Activated naive CD8-positive, alpha-beta T cell treated with anti-CD3 and anti-CD28 coated beads for 36 hours (primary cell): Measurements from ENCODE around the gene CAMTA1. TPM values are rescaled to one million over a fixed set of nuclear protein-coding genes. Genes with fewer than 3 reads are reported as not detected.
"Not testable (repeated sequence)": the region's sequence is repeated elsewhere in the genome, so short reads cannot be mapped to it uniquely, and the experiment has no call there.

ENCODE experiments used
- DNase-seq: peaks from one replicate; pipeline ENCODE4 v3.0.0; 2021
- H3K27ac Mint-ChIP-seq: one replicate; pipeline ENCODE4 v1.8.0; 2022; ENCODE audit warnings: mild to moderate bottlenecking, moderate library complexity, mixed read lengths
- H3K27me3 Mint-ChIP-seq: one replicate; pipeline ENCODE4 v1.8.0; 2022; ENCODE audit warnings: mild to moderate bottlenecking, mixed read lengths
- H3K36me3 Mint-ChIP-seq: one replicate; pipeline ENCODE4 v1.8.0; 2021; ENCODE audit warnings: mild to moderate bottlenecking, mixed read lengths
- H3K4me1 Mint-ChIP-seq: one replicate; pipeline ENCODE4 v1.8.0; 2021; ENCODE audit warnings: mixed read lengths
- H3K4me3 Mint-ChIP-seq: one replicate; pipeline ENCODE4 v1.8.0; 2022; ENCODE audit warnings: mild to moderate bottlenecking, moderate library complexity, mixed read lengths
- H3K9me3 Mint-ChIP-seq: one replicate; pipeline ENCODE4 v1.8.0; 2022; ENCODE audit warnings: mixed read lengths
- total RNA-seq, 2 experiments: library from RNA; stranded (reverse); gene quantifications; one replicate each; pipeline ENCODE4 v1.2.3, GENCODE V29; 2021

CAMTA1 gene
- total RNA-seq, 2 experiments from 2014 or later = 70.4 to 71.4 TPM

DNA sequence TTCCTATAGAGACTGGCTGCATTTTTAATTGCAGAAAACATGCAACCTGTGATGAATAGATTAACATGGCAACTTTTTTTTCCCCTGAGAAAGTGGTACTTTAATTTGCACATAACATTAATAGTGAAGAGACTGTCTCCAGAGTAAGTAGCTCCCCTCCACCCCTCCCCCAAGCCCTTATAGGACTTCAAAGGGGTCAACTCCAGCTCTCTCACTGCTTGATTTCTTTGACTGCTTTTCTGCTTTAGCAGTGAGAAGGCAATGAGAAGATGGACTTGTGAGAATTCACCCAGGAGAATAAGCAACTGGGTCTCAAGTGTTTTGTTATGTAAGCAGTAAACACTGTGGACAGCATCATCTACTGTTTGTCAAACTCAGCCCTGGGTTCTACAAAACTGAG lies 355.0 kb downstream of the CAMTA1 start:
- H3K36me3 Mint-ChIP-seq = no peaks in the 10 kb centered on the region
- no peak overlapping the region for H3K27ac Mint-ChIP-seq
- H3K4me3 Mint-ChIP-seq = no peak overlapping the region
- DNase-seq = no peak
- no peaks in the 10 kb centered on the region for H3K4me1 Mint-ChIP-seq
- no peaks in the 10 kb centered on the region for H3K9me3 Mint-ChIP-seq
- H3K27me3 Mint-ChIP-seq = peaks cover 15% of the 10 kb centered on the region

DNA sequence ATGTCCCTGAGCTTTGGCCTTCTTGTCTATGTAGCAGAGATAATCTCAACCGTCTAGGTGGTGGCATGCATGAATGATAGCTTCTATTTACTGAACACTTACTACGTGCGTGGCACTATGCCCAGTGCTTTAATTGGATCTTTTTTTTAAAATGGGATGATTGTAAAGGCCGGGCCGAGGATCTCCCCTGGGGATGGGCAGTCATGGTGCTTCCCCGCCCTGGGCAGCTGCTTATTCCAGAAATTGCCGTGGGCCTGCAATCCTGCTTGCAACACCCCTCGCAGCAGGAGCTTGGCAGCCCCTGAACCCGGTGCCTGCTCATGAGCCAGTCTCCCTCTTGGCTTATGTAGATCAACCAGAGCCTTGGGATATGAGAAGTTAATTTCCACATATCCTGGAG lies 360.7 kb downstream of the CAMTA1 start:
- DNase-seq = no peak
- Mint-ChIP-seq H3K27me3 (no peaks in the 10 kb centered on the region), H3K4me1 (no peaks in the 10 kb centered on the region), H3K36me3 (no peaks in the 10 kb centered on the region), H3K9me3 (no peaks in the 10 kb centered on the region), H3K27ac (no peak overlapping the region), H3K4me3 (no peak overlapping the region)

- no peaks in the 10 kb centered on the region for H3K27me3 Mint-ChIP-seq
- no peaks in the 10 kb centered on the region for H3K4me1 Mint-ChIP-seq
- H3K36me3 Mint-ChIP-seq = no peaks in the 10 kb centered on the region
Measured at GRCh38 chr1:7146710-7147109, 361.5 kb downstream of the CAMTA1 start.

GRCh38 chr1:7147581-7148282 lies 362.5 kb downstream of the CAMTA1 start:
- not testable (repeated sequence) for DNase-seq, H3K9me3 Mint-ChIP-seq, H3K27ac Mint-ChIP-seq, H3K27me3 Mint-ChIP-seq, H3K4me3 Mint-ChIP-seq, H3K4me1 Mint-ChIP-seq, H3K36me3 Mint-ChIP-seq

More at GRCh38 chr1:7146710-7147109, 361.5 kb downstream of the CAMTA1 start:
- Mint-ChIP-seq H3K27ac (no peak overlapping the region), H3K4me3 (no peak overlapping the region), H3K9me3 (no peaks in the 10 kb centered on the region)
- DNase-seq = no peak

- Mint-ChIP-seq H3K4me1 (no peaks in the 10 kb centered on the region), H3K27ac (no peak overlapping the region), H3K9me3 (no peaks in the 10 kb centered on the region), H3K36me3 (no peaks in the 10 kb centered on the region), H3K4me3 (no peak overlapping the region), H3K27me3 (peaks cover 4% of the 10 kb centered on the region)
- no peak for DNase-seq
Measured at GRCh38 chr1:7149080-7149838, 364.0 kb downstream of the CAMTA1 start.

GRCh38 chr1:7150724-7151280 lies 365.5 kb downstream of the CAMTA1 start:
- no peak overlapping the region for H3K27ac Mint-ChIP-seq
- no peaks in the 10 kb centered on the region for H3K4me1 Mint-ChIP-seq
- peaks cover 4% of the 10 kb centered on the region for H3K27me3 Mint-ChIP-seq
- DNase-seq = no peak
- H3K4me3 Mint-ChIP-seq = no peak overlapping the region
- no peaks in the 10 kb centered on the region for H3K9me3 Mint-ChIP-seq
- no peaks in the 10 kb centered on the region for H3K36me3 Mint-ChIP-seq

DNA sequence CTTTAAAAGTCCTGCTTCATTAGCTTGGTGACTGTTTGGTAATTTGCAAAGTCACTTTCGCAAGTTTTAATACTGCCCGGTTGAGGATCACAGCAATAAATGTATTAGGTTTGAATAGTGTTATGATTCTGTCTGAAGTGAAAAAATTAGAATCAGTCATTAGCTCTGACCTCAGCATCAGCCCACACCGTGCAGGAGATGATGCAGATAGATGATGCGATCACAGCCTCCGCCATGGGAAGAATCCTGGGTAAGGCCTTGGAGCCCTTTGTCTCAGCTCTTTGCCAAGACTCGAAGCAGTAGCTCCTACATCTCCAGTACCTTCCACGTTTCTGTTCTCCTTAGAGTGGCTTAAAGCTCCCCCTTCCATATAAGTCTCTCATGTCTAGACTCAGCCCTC lies 366.7 kb downstream of the CAMTA1 start:
- H3K27me3 Mint-ChIP-seq = peaks cover 4% of the 10 kb centered on the region
- no peak overlapping the region for H3K27ac Mint-ChIP-seq
- H3K36me3 Mint-ChIP-seq = no peaks in the 10 kb centered on the region
- no peak overlapping the region for H3K4me3 Mint-ChIP-seq
- DNase-seq = no peak
- no peaks in the 10 kb centered on the region for H3K9me3 Mint-ChIP-seq
- H3K4me1 Mint-ChIP-seq = no peaks in the 10 kb centered on the region

- DNase-seq = no peak
- Mint-ChIP-seq H3K4me3 (no peak overlapping the region), H3K27me3 (peaks cover 4% of the 10 kb centered on the region), H3K27ac (no peak overlapping the region), H3K36me3 (no peaks in the 10 kb centered on the region), H3K9me3 (no peaks in the 10 kb centered on the region), H3K4me1 (no peaks in the 10 kb centered on the region)
Measured at GRCh38 chr1:7152655-7153054, 367.4 kb downstream of the CAMTA1 start.

- no peaks in the 10 kb centered on the region for H3K9me3 Mint-ChIP-seq
- H3K4me3 Mint-ChIP-seq = no peak overlapping the region
- DNase-seq = no peak
- no peak overlapping the region for H3K27ac Mint-ChIP-seq
- no peaks in the 10 kb centered on the region for H3K4me1 Mint-ChIP-seq
- H3K27me3 Mint-ChIP-seq = peaks cover 4% of the 10 kb centered on the region
- no peaks in the 10 kb centered on the region for H3K36me3 Mint-ChIP-seq
Measured at GRCh38 chr1:7153464-7153863, 368.2 kb downstream of the CAMTA1 start.

DNA sequence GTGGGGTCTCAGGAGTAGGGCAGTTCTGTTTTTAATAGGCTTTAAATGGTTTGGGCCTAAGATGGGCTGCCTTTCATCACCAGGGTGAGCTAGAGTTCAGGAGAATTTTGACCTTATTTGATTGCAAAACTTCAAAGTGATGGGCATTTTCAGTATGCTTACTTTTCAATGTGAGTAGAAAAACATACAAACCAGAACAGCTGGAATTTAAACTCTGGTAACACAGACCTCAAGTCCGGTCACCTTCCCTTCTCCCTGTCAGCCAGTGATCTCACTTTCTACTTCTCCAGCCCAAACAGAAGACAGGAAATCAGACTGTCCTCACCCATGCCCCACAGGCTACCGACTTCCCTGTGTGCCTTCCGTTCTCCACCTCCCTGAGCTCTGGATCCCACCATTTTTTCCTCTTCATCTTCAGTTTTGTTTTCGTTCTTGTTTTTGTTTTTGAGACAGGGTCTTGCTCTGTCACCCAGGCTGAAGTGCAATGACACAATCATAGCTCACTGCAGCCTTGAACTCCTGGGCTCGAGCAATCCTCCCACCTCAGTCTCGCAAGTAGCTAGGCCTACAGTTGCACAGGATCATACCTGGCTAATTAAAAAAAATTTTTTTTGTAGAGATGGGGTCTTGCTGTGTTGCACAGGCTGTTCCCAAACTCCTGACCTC lies 374.0 kb downstream of the CAMTA1 start:
- Mint-ChIP-seq H3K4me3 (no peak overlapping the region), H3K36me3 (no peaks in the 10 kb centered on the region), H3K27ac (no peak overlapping the region), H3K4me1 (no peaks in the 10 kb centered on the region), H3K9me3 (peaks cover 7% of the 10 kb centered on the region), H3K27me3 (peaks cover 13% of the 10 kb centered on the region)
- no peak for DNase-seq

GRCh38 chr1:7168554-7168953 lies 383.3 kb downstream of the CAMTA1 start:
- not testable (repeated sequence) for DNase-seq, H3K4me3 Mint-ChIP-seq, H3K27ac Mint-ChIP-seq, H3K36me3 Mint-ChIP-seq, H3K4me1 Mint-ChIP-seq, H3K9me3 Mint-ChIP-seq
- peaks cover 15% of the 10 kb centered on the region for H3K27me3 Mint-ChIP-seq

DNA sequence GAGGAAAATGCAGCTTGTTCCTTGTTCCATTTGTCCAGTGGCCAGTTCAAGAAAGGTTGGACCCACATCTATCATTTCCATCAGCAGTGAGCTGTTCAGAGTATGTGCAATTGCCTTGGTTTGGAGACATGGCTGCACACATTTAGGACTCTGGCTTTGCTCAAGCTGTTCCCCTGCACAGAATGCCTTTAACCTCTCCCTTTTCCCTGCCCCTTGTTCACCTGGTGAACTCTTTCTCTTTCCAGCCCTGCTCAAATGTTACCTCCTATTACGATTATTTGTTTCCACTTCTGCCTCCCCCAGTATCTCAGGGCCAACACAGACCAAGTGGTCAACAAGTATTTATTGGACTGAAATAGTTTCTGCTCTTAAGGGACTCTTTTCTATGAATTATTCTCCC lies 385.9 kb downstream of the CAMTA1 start:
- H3K27me3 Mint-ChIP-seq = peaks cover 14% of the 10 kb centered on the region
- H3K4me3 Mint-ChIP-seq = no peak overlapping the region
- H3K4me1 Mint-ChIP-seq = no peaks in the 10 kb centered on the region
- no peak for DNase-seq
- no peaks in the 10 kb centered on the region for H3K9me3 Mint-ChIP-seq
- H3K27ac Mint-ChIP-seq = no peak overlapping the region
- no peaks in the 10 kb centered on the region for H3K36me3 Mint-ChIP-seq

GRCh38 chr1:7171574-7171973 lies 386.3 kb downstream of the CAMTA1 start:
- Mint-ChIP-seq H3K27me3 (peaks cover 17% of the 10 kb centered on the region), H3K4me3 (no peak overlapping the region), H3K36me3 (no peaks in the 10 kb centered on the region), H3K27ac (no peak overlapping the region), H3K4me1 (no peaks in the 10 kb centered on the region), H3K9me3 (no peaks in the 10 kb centered on the region)
- no peak for DNase-seq

DNA sequence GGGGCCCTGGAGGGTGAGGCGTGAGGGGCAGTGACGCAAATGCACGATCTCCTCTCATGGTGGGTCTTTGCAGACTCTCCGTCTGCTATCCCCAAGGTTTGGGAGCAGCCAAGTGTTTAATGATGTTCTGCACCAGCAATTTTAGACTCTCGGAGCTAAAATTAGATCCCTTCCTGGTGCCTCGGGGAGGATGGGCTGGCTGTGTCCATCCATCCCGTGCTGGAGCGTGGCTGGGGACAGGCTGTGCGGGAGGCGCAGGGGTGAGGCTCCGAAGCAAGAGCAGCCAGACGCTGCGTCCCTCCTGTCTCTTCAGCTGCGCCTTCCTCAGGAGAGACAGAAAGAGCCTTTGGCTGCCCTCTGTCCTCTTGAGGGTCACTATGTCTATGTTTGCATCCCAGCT lies 387.6 kb downstream of the CAMTA1 start:
- peaks cover 24% of the 10 kb centered on the region for H3K27me3 Mint-ChIP-seq
- no peak for DNase-seq
- H3K4me3 Mint-ChIP-seq = no peak overlapping the region
- H3K36me3 Mint-ChIP-seq = peaks cover under 1% of the 10 kb centered on the region
- H3K9me3 Mint-ChIP-seq = peaks cover 7% of the 10 kb centered on the region
- no peak overlapping the region for H3K27ac Mint-ChIP-seq
- H3K4me1 Mint-ChIP-seq = no peaks in the 10 kb centered on the region

DNA sequence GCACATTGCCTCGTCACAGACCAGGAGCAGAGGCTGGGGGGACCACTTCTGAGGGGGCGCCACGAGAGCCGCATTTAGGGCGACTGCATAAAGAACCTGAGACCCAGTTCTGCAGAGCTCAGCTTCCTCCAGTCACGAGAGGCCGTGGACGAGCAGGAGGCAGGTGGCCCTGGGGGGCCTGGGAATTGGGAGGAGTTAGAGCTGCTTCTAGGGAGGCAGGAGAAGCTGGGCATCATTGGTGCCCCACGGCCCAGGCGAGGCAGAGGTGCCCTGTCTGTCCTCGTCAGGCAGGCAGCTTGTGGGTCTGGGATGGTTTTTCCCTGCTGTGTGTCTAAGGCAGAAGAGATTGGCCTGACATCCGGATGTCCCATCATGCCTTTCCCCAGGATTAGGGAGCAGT lies 389.3 kb downstream of the CAMTA1 start:
- DNase-seq = no peak
- Mint-ChIP-seq H3K36me3 (peaks cover 2% of the 10 kb centered on the region), H3K27me3 (peaks cover 37% of the 10 kb centered on the region), H3K9me3 (peaks cover 9% of the 10 kb centered on the region), H3K27ac (no peak overlapping the region), H3K4me3 (no peak overlapping the region), H3K4me1 (no peaks in the 10 kb centered on the region)
